ENCODE results near the gene USP35.

The USP35 gene

GRCh38 chr11:78188286-78189173 is at the start of gene USP35, which contains the start of gene KCTD21:
TSS of gene USP35 (plus strand) at chr11:78188919. CDS start at chr11:78196246, 7,327 bp downstream.
TSS of gene KCTD21 (minus strand) at chr11:78188626. CDS start at chr11:78174554, 14,072 bp downstream.
- DNase-seq (ENCODE audit: low read depth in 3 of 3): peak; percentile 81 to 93 (median 81)

- DNase-seq (ENCODE audit: low read depth in 3 of 3): peak; percentile 95 to 97 (median 97)
Measured at GRCh38 chr11:78139422-78140391, 49.0 kb upstream of the USP35 start, which contains the start of gene ALG8. TSS of gene ALG8 (minus strand) at chr11:78139626. CDS start at chr11:78139588, 38 bp downstream.

- peak in 1 of 3 experiments; percentile 1 for DNase-seq (ENCODE audit: low read depth in 3 of 3)
Measured at GRCh38 chr11:78140392-78141077, 48.2 kb upstream of the USP35 start.

GRCh38 chr11:78145511-78146025 is 43.2 kb upstream of the USP35 start:
- no peak for DNase-seq (ENCODE audit: low read depth in 3 of 3)

- DNase-seq (ENCODE audit: low read depth in 3 of 3): no peak
Measured at GRCh38 chr11:78147807-78148206, 40.9 kb upstream of the USP35 start.

- DNase-seq (ENCODE audit: low read depth in 3 of 3): no peak
Measured at GRCh38 chr11:78149646-78150045, 39.1 kb upstream of the USP35 start.

GRCh38 chr11:78150346-78150745 is 38.4 kb upstream of the USP35 start:
- no peak for DNase-seq (ENCODE audit: low read depth in 3 of 3)

- DNase-seq (ENCODE audit: low read depth in 3 of 3): no peak
Measured at GRCh38 chr11:78150754-78151153, 38.0 kb upstream of the USP35 start.

GRCh38 chr11:78151804-78152203 is 36.9 kb upstream of the USP35 start:
- no peak for DNase-seq (ENCODE audit: low read depth in 3 of 3)

GRCh38 chr11:78156127-78156844 is 32.4 kb upstream of the USP35 start:
- no peak for DNase-seq (ENCODE audit: low read depth in 3 of 3)

GRCh38 chr11:78158987-78159652 is 29.6 kb upstream of the USP35 start:
- no peak for DNase-seq (ENCODE audit: low read depth in 3 of 3)

GRCh38 chr11:78160557-78160956 is 28.2 kb upstream of the USP35 start:
- DNase-seq (ENCODE audit: low read depth in 3 of 3): no peak

- DNase-seq (ENCODE audit: low read depth in 3 of 3): no peak
Measured at GRCh38 chr11:78161346-78161745, 27.4 kb upstream of the USP35 start.

GRCh38 chr11:78161962-78162371 is 26.8 kb upstream of the USP35 start:
- DNase-seq (ENCODE audit: low read depth in 3 of 3): no peak

- DNase-seq (ENCODE audit: low read depth in 3 of 3): no peak
Measured at GRCh38 chr11:78163828-78164227, 24.9 kb upstream of the USP35 start.

GRCh38 chr11:78164471-78164870 is 24.2 kb upstream of the USP35 start:
- no peak for DNase-seq (ENCODE audit: low read depth in 3 of 3)

GRCh38 chr11:78166855-78167469 is 21.8 kb upstream of the USP35 start:
- DNase-seq (ENCODE audit: low read depth in 3 of 3): no peak

- DNase-seq (ENCODE audit: low read depth in 3 of 3): no peak
Measured at GRCh38 chr11:78168539-78169477, 19.9 kb upstream of the USP35 start.
